T-helper 22 cell (primary cell): Measurements from ENCODE around the gene UBXN11.
A peak's percentile ranks its signal among the peaks of the same experiment; 100 is the strongest.
"Not testable (repeated sequence)": the region's sequence is repeated elsewhere in the genome, so short reads cannot be mapped to it uniquely, and the experiment has no call there.

Source experiments
- DNase-seq: peaks from one replicate; pipeline ENCODE4 v3.0.0-alpha.2; 2020; ENCODE audit warnings: low read depth

The UBXN11 gene

GRCh38 chr1:26305667-26306289 is 658 bp downstream of the UBXN11 start:
- DNase-seq, result no peak

DNA sequence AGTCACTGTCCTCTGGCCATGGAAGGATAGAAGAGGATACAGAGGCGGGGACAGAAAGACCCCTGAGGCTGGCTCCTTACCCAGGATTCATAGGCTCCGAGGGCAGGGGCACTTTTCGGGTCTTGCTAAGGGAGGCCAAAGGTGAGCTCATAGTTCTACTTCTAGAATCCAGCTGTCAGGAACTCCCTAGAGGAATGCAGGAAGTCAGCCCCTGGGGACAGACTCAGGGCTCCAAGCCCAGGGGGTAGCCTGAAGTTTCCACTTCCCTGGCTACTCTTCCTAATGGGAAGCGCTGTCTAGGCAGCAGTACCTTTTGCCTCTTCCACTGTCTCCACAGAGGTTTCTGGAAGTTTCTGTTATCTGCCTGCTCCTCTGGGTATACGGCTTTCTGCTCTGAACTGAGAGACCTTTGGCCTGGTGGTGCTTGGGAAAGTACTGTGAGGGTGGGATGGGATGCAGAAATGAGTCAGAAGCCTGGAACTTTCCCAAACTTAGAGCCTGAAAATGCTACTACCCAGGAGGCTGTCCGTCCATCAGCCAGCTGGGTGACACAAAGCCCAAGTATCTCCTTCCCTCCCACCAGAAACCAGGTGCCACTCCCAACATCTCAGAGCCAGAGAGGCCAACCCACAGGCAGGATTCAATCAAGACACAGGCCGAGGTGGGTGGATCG is 3.6 kb downstream of the UBXN11 start:
- DNase-seq, result no peak

DNA sequence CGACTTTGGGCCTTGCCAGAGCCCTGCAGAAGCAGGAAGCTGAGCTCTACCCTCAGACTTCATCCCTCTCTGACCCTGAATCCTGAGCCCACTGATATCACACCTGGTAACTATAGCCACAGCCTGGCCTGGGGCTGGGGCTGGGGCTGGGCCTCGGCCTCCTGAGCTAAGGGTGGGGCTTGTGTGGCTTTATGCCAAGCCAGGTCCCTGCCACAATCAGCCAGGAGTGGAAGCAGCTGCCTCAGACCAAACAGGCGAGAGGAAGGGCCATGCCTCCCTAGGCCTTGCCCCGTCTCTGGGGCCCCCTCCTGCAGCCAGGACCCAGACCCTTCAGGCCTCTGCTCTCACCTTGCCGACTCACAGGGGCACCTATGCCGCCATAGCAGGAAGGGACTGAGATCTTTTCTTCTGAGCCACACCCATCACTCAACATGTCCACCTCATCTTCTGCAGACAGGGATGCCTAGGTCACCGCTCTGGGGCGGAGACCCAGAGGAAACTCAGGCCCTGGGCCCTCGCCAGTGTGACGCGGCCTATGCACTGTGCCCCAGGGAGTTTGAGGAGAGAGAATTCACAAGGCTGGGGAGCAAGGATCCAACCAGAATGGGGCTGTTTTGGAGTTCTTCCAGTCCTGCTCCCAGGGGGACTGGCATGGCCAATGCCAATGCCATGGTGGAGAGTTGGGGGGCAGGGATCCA is 5.7 kb downstream of the UBXN11 start:
- DNase-seq, result no peak

- DNase-seq, result no peak
Measured at GRCh38 chr1:26297791-26298124, 8.7 kb downstream of the UBXN11 start.

DNA sequence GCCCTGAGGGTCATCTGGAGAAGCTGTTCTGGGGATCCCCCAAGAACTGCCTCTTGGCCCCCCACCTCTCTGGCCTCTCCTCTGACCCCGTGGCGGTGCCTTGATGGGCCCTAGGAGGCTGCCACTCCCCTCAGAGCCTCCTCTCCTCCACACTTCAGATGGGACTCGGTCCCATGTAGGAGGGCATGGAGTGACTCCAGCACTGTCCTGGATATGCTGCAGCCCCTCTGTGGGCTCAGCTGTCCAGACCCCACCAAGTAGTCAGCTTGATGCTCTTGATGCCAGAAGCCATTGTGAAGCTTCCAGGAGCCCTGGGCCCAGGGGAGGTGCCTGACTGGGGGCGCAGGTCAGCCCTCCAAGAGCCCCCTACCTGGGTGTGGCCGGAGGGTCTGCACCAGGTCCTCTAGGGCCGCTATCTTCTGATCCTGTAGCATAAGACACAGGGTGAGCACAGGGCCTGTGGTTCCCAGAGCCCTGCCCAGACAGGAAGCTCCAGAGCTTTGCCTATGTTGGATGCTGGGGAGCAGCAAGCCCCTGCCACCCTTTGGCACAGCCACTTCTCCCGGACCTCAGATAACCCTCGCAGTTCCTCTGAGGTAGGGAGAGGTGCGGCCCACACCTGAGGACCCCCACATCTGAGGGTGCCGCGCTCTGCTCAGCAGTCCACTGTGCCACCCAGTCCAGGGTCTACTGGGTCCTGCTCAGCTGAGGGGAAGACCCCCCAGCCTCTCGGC is 9.2 kb downstream of the UBXN11 start:
- DNase-seq, result no peak

DNA sequence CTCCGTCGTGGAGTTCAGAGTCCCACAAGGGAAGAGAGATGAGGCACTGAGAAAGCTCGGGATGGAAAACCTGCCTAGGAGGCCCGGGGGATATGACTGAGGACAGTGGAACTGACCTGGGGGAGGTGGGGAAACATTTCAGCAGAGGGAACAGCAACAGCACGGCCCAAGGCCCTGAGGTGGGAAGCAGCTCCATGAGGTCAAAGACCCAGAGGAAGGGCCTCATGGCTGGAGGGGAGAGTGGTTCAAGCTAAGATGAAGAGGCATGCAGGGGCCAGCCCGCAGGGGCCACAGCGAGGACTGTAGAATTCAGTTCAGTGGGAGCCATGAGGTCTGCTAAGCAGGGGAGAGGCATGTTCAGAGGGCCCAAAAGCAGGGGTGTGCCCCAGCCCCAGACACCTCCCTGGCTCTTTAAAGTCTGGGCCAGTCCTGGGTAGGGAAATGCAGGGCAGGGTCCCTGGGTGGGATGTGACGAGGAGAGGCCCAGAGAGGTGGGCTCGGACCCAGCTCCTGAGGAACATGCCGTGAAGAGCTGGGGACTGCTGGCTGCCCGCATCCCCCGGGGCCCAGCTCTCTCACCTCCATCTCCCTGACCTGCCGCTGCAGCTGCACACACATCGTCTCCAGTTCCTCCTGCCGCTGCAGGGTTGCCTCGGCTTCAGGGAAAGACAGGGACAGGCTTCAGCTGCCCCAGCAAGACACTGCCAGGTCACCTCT is 9.9 kb downstream of the UBXN11 start:
- DNase-seq, result no peak

GRCh38 chr1:26295194-26296138 is 11.0 kb downstream of the UBXN11 start:
- DNase-seq, result no peak

- DNase-seq, result no peak
Measured at GRCh38 chr1:26293911-26294463, 12.4 kb downstream of the UBXN11 start.

- DNase-seq, result not testable (repeated sequence)
Measured at GRCh38 chr1:26292735-26293134, 13.7 kb downstream of the UBXN11 start.

GRCh38 chr1:26291939-26292338 is 14.5 kb downstream of the UBXN11 start:
- no peak for DNase-seq

DNA sequence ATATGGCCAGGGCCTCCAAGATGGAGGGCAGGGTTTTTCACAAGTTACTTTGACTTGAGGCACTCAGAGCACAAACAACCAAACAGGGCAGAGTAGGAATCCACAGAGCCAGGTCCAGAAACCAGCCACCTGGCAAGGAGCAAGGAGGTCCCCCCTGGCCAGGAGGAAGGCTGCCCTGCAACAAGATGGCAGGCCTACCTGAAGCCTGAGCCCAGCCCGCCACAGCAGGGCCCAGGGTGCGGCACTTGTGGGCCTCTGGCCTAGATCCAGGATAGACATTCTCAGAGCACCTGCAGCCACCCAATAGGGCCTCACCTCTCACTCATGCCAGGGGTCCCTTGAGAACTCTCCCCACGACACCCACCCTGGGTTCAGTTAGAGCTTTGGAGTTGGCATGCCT is 15.0 kb downstream of the UBXN11 start:
- DNase-seq, result no peak

GRCh38 chr1:26290882-26291261 is 15.6 kb downstream of the UBXN11 start:
- DNase-seq, result no peak

GRCh38 chr1:26290122-26290881 is 16.1 kb downstream of the UBXN11 start:
- DNase-seq, result no peak

- DNase-seq, result no peak
Measured at GRCh38 chr1:26289158-26290059, 17.0 kb downstream of the UBXN11 start.

GRCh38 chr1:26288311-26288941 is 18.0 kb downstream of the UBXN11 start:
- peak; percentile 56 for DNase-seq

DNA sequence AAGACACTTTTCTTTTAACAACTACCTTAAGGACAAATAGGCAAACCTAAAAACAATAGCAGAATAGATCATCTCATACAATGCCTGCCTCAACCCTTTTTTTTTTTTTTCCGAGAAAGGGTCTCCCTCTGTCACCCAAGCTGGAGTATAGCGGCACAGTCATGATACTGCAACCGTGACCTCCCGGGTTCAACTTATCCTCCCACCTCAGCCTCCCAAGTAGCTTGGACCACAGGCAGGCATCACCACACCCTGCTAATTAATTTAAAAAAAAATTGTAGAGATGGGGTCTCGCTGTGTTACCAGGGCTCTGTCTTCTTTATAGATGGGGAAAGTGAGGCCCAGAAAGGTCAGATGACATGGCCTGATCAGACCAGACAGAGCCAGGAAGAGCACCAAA is 18.6 kb downstream of the UBXN11 start:
- no peak for DNase-seq

DNA sequence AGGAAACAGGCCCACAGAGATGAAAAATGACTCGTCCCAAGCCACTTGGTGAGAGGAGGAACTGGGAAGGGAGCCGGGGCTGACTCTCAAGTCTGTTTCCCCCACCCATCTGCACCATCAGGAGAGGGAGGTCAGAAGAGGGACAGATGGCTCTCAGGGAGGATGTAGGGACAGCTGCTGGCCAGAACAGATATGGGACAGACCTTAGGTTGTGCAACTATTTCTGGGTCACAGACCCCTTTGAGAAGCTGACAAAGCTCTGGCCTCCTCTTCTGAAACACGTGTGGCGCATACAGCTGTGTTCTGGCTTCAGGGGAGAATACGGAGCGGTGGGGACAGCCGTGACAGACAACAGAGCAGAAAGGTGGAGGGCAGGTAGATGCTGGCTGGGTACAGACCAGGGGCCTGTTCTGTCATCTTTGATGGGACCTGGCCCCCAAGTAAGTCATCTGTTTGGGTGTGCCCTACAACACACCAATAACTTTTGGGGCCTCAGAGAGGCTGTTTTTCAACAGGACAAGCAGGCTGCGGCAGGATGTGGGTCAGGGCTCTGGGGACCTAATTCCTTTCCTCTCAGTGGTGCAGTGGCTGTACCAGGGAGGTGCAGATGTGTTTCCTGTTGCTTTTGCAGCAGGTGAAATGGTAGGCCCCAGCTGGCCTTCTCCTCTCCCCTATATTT is 19.3 kb downstream of the UBXN11 start:
- DNase-seq, result peak; percentile 74

DNA sequence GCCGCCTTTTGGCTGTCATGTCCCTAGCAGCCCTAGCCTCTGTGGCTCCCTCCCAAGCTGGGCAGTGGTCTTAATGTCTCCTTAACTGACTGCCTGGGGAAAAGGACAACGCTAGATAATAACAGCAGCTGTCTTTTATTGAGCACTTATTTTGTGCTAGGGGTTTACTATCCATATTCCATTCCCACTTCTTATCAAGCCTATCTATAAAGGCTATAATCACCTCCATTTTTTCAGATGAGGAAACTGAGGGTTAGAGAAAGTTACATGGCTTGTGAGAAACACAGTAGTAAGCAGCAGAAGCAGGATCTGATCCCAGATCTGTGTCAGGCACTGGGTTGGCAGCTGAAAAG is 20.4 kb downstream of the UBXN11 start:
- DNase-seq, result no peak
